Heart left ventricle (tissue), 13 donors: ENCODE results near the gene ARHGEF28.

Source experiments
- POLR2A ChIP-seq, 2 donors: fragments of 450-650 bp; IDR thresholded peaks; one replicate each; pipeline ENCODE4 v1.6.1; 2017; ENCODE audit warnings: antibody characterized with exemption in 2 of 2, mild to moderate bottlenecking in 2 of 2, moderate library complexity in 2 of 2
- TF ChIP-seq, protein P1 (sequence below), 12 donors: fragments of 200-600 bp; sonication (generic) in 4 of 12; IDR thresholded peaks; one replicate each; pipeline versions ENCODE4 v1.5.0 to v1.8.0; 2018 to 2022; ENCODE audit warnings: antibody characterized with exemption in 12 of 12, mild to moderate bottlenecking in 5 of 12
- donor health status: ischemic (EF 13 %, LVEDD 7.1; RV severe dilation, severe dysfunction).
- donor health status: DM: no; HTN: yes; CAD: no.
- donor health status: DM: no; HTN: no; CAD: no.
- donor health status: ischemic (EF 25% LVEDD 6.9; RV normal size, moderate dysfunction).
- donor health status: ischemic (EF 25% LVEDD 5.7; RV mildly dilated, moderate dysfunction).
- donor health status: ischemic (EF 35%, LVEDD 5.7; RV mildly dilated, moderate dysfunction).
- donor health status: nonischemic (EF 11% LVEDD 7.7; RV severe dilation, severe dysfunction).
- donor health status: DM: yes; HTN: yes; CAD: no.
- donor health status: PGD.
- donor health status: ischemic (EF 29% LVEDD 5.4; RV normal size, mild dysfunction).
- donor health status: nonischemic (EF 23%, LVEDD 6.1; RV moderate dilation, normal function).

DNA sequence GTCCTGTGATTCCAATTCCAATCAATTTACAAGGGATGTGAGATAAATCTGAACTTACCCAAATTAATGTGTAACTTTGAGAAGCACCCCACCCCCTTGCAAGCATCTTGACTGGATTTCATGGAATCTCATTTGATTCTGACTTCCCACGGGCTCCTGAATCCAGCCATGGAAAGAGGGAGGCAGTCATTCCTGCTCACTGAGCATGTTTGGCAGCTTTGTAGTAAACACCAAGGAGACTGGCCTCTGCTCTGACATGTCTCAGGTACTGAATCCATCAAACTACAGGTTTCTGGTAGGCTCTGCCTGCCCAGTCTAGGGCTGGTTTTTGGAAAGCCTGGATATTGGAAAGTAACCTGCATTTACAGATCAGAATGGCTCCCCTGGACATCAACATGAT is 357.6 kb downstream of the ARHGEF28 start:
- TF ChIP-seq, protein P1, sequence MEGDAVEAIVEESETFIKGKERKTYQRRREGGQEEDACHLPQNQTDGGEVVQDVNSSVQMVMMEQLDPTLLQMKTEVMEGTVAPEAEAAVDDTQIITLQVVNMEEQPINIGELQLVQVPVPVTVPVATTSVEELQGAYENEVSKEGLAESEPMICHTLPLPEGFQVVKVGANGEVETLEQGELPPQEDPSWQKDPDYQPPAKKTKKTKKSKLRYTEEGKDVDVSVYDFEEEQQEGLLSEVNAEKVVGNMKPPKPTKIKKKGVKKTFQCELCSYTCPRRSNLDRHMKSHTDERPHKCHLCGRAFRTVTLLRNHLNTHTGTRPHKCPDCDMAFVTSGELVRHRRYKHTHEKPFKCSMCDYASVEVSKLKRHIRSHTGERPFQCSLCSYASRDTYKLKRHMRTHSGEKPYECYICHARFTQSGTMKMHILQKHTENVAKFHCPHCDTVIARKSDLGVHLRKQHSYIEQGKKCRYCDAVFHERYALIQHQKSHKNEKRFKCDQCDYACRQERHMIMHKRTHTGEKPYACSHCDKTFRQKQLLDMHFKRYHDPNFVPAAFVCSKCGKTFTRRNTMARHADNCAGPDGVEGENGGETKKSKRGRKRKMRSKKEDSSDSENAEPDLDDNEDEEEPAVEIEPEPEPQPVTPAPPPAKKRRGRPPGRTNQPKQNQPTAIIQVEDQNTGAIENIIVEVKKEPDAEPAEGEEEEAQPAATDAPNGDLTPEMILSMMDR (IDR thresholded peaks at IDR 0.05), result no peak
- TF ChIP-seq POLR2A (IDR thresholded peaks at IDR 0.05), result no peak
